Activated T-helper 1 cell treated with Interleukin-2 at 50 U/mL for 16 hours (primary cell): ENCODE results near the gene SEMA3C.

ENCODE experiments used
- DNase-seq: peaks from one replicate; pipeline ENCODE4 v3.0.0-alpha.2; 2020; ENCODE audit warnings: low read depth

The SEMA3C gene

DNA sequence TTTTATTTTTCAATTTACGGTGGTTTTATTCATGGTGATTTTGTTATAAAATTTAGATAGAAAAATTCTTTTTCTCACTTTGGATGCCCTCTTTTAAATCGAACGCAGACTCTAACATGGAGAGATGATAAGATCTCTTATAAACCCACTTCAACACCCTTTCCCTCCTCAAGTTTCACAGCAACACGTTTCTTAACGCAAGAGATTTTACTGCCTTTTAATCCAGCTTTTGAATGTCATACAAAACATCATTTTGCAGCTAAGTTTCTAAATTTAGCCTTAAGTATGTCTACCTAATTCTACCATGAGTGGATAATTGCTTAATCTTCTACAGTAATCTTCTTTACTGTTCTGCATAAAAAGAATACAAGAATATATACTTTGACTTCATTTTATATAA, 70.0 kb downstream of the SEMA3C start:
- DNase-seq, result no peak

DNA sequence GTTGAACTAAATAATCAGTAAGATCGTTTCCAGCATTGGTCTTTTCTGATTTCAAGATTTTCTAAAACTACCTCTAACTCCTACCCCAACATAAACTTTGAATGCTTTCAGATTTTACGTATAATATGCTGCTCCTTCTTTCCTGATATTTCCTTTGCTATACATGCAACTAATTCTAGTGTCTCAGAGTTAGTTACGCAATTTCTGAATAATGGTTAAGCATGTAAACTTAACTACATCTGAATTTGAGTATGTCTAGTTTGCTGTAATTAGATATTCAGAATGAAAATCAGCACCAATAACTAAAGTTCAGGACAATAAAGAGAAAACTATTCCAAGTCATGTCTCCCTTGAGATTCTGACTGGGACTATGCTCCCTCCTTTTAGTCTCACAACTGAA, 71.0 kb downstream of the SEMA3C start:
- no peak for DNase-seq

DNA sequence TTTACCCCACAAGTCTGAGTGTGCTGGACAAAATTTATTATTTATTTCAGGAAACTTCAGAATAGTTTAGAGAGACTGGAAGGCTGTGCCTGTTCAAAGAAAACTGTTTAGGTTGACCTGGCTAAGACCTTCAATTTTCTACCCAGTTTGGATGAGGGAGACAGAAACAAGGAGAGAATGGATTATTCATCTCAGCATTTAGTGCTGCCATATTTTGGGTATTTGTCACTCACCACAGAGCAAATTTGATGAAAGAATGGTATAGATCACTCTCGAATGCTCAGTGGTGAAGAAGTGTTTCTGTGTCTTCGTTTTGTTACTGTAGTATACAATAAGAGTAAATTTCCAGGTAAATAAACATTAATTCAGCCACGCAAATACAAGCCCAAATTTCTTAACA, 71.8 kb downstream of the SEMA3C start:
- DNase-seq, result no peak

DNA sequence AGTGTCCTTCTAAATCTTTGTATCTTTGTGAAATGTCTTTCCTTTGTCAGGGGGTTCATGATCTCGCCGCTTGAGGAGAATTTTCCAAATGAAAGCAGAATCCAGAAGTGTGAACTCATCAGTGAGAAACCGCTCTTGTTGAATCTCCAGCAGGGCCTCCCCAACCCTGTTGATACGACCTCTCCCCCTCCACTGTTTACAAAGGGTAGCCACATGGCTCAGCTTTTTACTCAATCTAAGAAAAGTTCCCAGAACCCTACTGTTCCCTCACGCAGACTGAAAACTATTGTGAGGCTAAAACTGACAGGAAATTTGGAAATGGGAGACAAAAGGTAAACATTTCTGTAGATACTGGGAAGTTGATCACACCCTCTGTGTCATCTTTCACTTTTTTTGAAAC, 73.9 kb downstream of the SEMA3C start:
- no peak for DNase-seq

DNA sequence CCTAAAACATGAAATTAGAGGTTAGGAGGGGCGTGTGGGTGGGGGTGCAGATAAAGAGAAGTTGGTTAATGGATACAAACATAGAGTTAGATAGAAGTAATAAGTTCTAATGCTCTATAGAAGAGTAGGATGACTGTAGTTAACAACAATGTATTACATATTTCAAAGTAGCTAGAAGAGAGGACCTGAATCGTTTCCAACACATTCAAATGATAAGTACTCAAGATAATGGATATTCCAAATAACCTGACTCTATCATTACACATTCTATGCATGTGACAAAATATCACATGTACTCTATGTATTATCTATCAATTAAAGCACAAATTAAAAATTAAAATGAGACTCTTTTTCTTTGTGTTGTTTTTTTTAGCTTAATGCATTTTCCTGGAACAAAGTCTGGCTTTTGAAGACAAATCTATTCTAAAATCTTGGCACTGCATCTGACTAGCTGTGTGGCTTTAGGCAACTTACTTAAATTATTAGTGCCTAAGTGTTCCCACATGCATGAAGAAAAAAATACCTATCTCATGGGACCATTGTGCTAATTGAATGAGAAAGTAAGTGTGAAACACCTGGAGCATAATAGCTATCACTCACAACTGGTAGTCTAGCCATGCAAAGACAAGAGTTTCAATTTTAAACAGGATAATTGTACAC, 75.7 kb downstream of the SEMA3C start:
- no peak for DNase-seq

DNA sequence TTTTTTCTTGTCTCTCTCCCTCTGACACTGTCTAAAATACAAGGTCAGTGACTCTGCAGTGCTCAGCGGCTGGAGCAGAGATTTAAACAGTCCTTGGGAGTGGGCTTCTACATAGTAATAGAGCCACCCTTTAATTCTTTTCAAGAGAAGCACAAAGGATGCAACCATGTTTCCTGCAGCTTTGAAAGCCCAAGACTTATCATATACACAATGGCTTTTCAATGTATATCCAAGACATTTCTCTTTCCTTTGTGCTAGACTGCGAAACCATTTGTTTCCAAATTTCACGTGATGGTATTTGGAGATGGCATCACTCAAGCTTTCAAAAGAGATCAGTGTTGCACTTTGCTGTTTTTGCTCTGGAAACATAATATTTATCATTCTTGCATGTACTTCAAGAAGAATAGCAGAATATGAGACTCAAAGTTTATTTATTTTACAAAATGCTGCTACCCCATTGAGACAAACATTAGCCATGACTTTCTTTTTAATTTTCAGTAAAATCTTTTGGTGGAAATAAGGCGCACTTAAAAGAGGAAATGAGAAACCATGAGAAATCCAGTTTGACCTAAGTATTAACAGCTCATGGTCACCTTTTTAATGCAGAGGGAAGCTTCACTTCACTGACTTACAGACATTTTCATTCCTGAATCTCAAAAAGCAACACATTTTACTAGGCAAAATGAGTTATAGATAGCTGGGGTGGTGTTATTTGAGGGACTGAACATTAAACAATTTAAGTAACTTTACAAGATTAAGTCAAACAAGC, 76.6 kb downstream of the SEMA3C start:
- no peak for DNase-seq

DNA sequence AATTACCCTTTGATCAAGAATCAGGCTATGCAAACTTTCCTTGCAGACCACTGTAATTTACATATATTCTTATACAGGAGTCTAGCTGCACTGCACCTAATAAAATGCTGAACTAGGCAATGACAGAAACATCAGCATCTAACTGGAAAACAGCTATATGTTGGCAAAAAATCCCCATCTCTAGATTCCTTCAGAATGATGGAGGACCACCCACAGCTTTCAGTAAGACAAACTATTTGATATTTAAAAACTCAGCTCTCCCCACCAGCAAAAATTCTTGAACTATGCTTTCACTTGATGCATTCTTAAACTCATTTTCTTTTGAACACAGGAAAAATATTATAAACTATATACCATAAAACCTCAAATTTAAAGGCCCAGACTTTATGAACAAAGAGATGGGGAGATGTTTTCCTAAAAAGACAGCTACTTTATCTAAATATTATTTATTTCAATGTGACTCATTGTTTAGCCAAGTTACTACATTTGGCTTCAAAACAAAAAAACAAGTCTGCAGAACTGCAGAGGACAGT, 77.4 kb downstream of the SEMA3C start:
- DNase-seq, result no peak

DNA sequence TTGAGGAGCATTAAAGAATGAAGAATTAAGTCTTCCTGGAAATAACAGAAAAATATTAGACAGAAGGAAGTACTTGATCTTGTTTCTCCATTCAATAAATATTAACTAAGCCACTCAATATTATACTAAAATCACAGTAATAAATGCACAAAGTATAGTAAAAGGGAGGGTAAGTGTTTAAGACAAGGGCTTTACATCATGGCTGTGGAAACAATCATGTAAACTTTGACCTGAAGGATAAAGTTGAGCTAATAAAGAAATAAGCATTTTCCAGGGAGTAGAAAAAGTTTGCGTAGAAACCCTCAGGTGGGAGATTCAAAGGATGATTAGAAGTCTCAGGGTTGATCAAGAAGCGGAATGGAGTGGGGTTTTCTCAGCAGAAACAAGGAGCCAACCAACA, 78.2 kb downstream of the SEMA3C start:
- DNase-seq, result no peak

DNA sequence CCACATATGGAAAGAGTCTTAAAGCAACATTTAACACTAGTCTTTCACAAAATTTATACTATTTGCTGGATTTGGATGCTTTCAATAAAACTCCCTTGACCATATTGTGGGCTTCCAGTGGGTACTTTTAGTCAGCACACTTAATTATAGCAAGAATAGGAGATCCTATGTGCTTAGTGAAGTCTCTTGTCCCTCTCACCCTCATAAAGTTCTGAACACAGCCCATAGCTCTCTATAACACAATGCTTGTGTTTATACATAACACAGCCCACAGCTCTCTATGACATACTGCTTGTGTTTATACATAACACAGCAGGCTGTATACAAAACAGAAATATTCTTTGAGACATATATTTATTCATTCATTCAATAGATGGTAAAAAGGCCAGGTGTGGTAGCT, 79.0 kb downstream of the SEMA3C start:
- no peak for DNase-seq

DNA sequence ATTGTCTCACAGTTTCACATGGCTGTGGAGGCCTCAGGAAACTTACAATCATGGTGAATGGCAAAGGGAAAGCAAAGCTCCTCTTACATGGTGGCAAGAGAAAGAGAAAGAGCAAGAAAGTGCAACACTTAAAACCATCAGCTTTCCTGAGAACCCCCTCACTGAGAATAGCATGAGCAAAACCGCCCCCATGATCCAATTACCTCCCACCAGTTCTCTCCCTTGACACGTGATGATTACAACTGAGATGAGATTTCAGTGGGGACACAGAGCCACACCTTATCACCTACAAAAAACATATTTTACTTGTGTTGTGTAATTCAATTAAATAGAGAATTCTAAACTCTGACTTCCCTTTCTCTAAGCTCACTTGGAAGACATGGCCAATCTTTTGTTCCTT, 80.2 kb downstream of the SEMA3C start:
- DNase-seq, result no peak

DNA sequence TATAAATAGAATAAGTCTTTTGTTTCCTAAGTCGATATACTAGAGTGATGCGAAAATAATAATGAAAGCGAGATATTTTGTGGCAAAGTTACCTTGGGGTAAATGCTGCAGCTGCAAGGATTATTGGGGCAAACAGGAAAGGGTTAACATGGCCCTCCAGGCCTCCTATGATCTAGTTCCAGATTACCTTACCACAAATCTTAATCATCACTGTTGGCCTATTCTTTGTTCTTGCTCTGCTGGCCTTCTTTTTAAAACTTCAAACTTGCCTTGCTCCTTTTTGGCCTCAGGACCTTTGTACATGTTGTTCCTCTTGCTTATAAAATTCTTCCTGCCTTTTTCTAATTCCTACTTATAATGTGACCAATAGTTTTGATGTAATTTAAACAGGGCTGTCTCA, 81.5 kb downstream of the SEMA3C start:
- no peak for DNase-seq

DNA sequence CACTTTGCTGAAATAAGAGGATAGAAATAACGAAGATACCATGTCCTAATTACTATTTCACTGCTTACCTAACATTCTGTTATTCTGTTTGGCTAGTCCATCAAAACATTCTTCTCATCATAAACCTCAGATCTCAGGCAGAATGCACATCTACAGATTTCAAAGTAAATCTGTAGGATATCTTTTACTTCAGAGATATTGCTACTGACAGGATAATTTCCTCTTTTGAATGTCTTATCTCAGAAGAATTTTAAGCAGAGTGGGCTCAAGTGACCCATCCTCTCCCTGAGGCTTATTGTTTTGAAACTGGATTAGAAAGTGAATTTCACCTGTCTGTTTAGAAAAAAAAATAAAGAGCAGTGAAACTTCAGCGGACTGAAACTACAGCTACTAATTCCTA, 83.6 kb downstream of the SEMA3C start:
- no peak for DNase-seq

DNA sequence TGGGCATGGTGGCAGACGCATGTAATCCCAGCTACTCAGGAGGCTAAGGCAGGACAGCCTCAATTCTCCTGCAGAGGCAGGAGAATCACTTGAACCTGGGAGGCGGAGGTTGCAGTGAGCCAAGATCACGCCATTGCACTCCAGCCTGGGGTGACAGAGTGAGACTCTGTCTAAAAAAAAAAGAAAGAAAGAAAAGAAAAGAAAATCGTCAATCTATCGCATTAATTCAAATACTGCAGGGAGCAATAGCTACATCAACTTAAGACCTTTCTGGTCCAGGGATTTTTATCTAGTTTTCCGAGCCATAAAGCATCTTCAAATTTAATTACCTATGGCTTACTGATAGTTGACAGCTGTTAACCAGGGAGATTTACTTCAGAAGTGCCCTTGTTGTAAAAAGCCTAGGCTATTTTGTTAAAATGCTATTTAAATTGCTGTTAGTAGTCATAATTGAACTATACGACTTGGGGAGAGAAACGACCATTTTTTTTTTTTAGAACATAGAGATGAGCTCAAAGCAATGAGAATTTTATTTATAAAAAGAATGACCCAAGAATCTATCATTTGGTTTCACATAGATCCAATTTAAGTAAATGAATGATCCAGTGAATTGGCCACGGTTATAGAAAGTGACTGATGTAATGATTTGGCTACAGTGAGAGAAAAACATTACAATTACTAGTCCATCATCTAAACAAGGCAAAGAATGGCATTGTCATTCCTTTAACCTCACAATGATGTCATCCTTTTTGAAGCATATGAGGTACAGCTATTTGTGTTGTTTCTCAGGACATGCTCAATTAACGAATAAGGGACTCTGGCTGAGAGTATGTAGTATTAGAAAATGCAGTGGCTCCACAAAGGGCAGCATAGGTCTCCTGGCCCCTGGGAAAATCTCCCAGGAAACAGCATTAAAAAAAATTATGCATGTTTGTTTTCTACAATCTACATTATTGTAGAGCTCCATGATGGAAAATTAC, 85.3 kb downstream of the SEMA3C start:
- DNase-seq, result no peak

DNA sequence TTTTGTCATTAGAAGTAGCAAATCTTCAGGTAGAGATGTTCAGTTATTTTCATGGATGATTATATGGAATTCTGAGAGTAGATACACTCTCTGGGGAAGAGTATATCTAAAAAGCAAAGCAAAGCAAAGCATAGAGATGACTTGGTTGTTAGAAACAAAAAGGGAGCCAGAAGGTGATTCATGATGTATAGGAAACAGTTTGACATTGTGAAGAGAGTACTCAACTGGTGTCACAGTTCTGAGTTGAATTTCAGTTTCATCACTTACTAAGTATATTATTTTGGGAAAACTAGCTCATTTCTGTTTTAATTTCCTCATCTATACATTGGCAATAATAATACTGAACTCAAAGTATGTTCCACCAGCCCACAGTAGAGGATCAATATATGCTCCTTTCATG, 86.8 kb downstream of the SEMA3C start:
- no peak for DNase-seq

DNA sequence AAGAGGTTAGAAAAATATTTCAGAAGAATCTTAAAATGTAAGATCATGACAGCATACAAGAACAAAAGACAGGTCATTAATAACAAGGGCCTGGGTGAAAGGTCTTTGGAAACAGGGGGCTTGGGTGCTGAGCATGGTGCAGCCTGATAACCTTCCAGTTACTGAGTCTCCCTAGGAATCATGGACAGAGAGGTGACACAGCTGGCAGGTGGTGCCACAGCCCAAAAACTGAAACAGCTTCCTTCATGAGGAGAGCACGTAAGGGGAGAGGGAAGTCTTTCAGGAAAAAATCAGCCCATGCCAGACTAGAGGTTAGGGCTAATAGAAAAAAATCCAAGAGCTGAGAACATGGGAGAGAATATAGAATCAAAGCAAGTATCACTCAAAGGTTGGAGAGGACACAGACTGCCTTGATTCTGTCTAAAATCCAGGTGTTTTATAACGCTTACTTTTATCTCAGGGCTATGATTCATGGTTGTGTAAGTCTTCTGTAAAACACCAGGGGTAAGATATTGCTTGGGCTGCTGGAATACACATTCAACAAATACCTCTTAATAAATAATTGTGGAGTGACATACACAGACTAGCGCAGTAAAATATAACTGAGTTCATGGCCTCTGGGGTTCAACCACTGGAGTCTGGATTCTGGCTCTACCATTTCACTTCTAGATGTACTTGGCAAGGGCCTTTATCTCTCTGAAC, 88.1 kb downstream of the SEMA3C start:
- no peak for DNase-seq

DNA sequence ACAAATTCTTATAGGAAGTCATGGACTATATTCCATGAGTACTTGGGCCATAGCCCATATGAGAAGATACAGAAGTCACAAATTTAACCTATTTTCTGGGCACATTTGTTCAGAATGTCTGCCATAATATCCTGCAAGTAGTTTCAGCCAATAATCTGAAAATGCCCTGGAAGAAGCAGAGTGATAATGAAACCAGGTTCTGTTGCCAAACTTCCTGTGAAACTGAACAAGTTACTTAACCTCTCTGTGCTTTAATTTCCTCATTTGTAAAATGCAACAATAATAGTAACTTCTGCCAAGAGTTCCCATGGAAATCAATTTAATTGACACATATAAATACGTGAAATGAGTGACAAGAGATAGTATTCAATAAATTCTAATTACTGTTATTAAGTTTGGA, 88.8 kb downstream of the SEMA3C start:
- no peak for DNase-seq

DNA sequence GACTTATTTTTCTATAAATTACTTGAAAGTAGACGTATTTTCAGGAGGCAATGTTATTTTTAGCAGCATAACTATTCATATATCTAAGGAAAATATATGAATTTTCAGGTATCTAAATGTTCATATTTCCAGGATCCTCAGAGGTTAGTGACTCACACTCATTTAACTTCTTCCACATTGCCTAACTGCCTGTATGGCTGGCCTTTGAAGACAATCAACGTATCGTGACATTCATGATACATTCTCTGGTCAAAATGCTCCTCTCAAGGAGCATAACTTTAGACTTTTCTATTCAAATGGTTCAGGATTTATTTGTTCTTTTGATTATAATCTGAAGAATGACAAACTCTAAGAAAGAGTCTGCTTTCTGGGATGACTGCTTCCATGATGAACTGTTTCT, 89.3 kb downstream of the SEMA3C start:
- no peak for DNase-seq

DNA sequence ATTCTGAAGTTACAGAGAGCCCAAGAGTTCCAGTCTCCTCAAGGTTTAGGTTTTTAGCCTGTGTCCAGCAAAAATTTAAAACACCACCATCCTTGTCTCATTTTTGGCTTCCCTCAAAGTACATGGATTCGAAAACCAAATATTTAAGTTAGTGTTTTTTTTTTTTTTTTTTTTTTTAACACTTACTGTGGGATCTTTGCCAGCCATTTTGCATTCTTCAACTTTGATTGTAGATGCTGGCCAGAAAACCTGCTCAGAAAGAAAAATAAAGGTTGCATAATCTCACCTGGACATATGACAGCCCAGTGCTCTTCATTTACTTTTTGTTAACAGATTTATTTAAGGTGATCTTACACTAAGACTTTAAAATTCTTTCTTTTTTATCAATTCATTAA, 91.6 kb downstream of the SEMA3C start:
- DNase-seq, result no peak

DNA sequence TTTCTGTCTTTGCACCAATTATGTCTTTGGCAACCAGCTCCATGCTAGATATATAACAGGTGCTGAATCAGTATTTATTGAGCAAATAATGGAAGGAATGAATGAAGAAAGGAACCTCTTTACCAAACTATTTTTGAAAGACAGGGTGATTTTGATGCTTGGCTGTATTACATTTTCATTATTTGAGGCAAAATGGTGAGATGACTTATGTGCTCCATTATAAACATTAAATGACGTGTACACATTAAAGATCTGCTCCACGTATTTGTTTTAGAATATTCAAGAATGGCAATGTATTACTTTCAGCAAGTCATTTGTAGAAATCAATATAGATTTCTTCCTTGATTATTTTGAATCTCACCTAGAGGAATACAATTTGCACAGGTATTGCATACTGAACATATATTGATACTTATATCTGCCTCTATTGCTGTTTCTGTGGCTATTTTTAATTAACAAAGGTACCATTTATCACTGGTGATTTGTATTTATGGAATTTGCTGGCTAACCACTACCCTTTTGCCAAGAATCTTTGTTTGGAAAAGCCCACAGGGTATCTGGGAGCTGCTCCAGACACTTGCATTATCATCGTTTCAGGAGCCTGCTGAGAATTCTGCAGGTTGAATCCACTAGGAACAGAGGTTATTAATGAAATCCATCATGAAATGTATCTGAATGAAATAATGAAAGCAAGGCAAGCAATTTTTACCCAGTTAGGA, 92.2 kb downstream of the SEMA3C start:
- DNase-seq, result no peak

DNA sequence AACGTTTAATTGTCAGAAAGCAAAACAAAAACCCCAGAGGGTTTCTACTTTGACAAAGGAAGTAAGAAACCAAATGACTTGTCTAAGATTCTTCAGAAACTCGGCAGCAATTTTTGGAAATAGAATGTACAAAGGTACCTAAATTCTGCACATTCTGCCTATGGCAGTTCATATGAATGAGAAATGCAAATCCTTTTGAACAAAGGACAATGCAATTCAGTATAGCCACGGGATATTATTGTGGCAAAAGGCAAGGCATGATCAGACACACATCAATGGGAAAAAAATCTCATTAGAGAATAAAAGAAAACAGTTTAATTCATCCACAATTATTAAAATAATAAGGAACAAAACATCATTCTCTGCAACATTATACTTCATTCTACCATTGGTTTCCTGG, 93.4 kb downstream of the SEMA3C start:
- no peak for DNase-seq

DNA sequence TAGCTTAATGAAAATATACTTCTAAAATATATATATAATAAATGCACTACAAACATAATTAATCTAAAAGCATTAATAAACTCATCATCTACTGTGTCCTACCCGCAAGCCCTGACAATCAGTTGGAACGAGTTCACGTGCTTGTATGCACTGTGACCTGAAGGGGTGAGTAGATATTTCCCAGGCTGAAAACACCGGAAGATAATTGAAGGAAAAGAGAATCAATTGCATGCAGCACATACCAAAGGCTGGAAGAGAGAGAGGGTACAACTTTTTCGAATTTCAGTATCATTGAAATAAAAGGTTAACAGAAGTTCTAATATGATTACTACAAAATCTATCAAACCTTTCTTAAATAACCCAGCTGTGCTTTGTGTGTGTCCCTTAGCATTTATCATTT, 94.6 kb downstream of the SEMA3C start:
- no peak for DNase-seq
